GM12878 (cell line): ENCODE data around the gene FNDC3A. TPM values are rescaled to one million over a fixed set of nuclear protein-coding genes. Genes with fewer than 3 reads are reported as not detected.

Source experiments
- ATAC-seq: fragments of 200-7000 bp; cut with Tn5 transposase; 3 replicates; pipeline ENCODE4 v1.9.1; 2020; ENCODE audit warnings: mild to moderate bottlenecking, moderate library complexity
- BruUV-seq: library from RNA; stranded (reverse); fragments of 400-500 nt; replicated peaks from 2 replicates; lab custom pipeline; 2021; lab: Mats Ljungman, UMichigan
- CTCF ChIA-PET: fragments of 300-600 bp; sonication (Branson Sonifier 250); formaldehyde crosslinking; extraction: SDS; loops from one replicate; lab custom pipeline; 2021; ENCODE audit warnings: inconsistent platforms; lab: Yijun Ruan, JAX
- POLR2A ChIA-PET: fragments of 350-600 bp; formaldehyde crosslinking; extraction: SDS; loops from one replicate; lab custom pipeline; 2021; ENCODE audit warnings: inconsistent platforms; lab: Charles Lee
- RAD21 ChIA-PET: fragments of 300-600 bp; sonication (Branson Sonifier 250); formaldehyde crosslinking; loops from one replicate; lab custom pipeline; 2023; ENCODE audit warnings: antibody characterized with exemption; ENCODE audit not compliant: unreplicated experiment; lab: Charles Lee
- SMC1A ChIA-PET: fragments of 300-600 bp; sonication (Branson Sonifier 250); formaldehyde crosslinking; loops from one replicate; lab custom pipeline; 2023; ENCODE audit not compliant: unreplicated experiment, uncharacterized antibody; lab: Charles Lee
- DNase-seq: peaks from one replicate; pipeline ENCODE4 v3.0.0-alpha.2; 2011; ENCODE audit warnings: low read depth, low spot score
- FAIRE-seq: peaks from 3 replicates; lab custom pipeline; 2011; peaks lifted over from hg19 to GRCh38; lab: Jason Lieb, UNC
- H2AFZ ChIP-seq: 2 replicates; pipeline ENCODE4 v1.6.0; 2011; ENCODE audit warnings: low read depth, low read length, control low read depth; ENCODE audit not compliant: control insufficient read depth
- H3K27ac ChIP-seq: 2 replicates; pipeline ENCODE4 v1.5.1; 2011; ENCODE audit warnings: control low read depth; ENCODE audit not compliant: control insufficient read depth, insufficient read depth
- H3K27me3 ChIP-seq, 2 experiments: replicated peaks in 1 of 2; 2 replicates each; pipeline versions ENCODE4 v1.6.0 to v1.6.1; 2011; ENCODE audit warnings: low read length in 1 of 2; ENCODE audit not compliant: control insufficient read depth in 2 of 2, insufficient read depth in 2 of 2
- H3K36me3 ChIP-seq, 2 experiments: 2 replicates each; pipeline ENCODE4 v1.5.1; 2011; ENCODE audit warnings: low read length in 1 of 2; ENCODE audit not compliant: control insufficient read depth in 2 of 2, insufficient read depth in 2 of 2
- H3K4me1 ChIP-seq: 2 replicates; pipeline ENCODE4 v1.6.1; 2011; ENCODE audit warnings: mild to moderate bottlenecking, low read length, moderate library complexity, mixed read lengths; ENCODE audit not compliant: control insufficient read depth, insufficient read depth
- H3K4me2 ChIP-seq: 2 replicates; pipeline ENCODE4 v1.6.0; 2011; ENCODE audit warnings: control low read depth; ENCODE audit not compliant: control insufficient read depth, insufficient read depth
- H3K4me3 ChIP-seq: fragments of 200-600 bp; sonication (generic); 2 replicates; pipeline ENCODE4 v1.5.1; 2016
- H3K79me2 ChIP-seq: 2 replicates; pipeline ENCODE4 v1.6.0; 2011; ENCODE audit warnings: low read length; ENCODE audit not compliant: control insufficient read depth, insufficient read depth
- H3K9ac ChIP-seq: 2 replicates; pipeline ENCODE4 v1.8.0; 2011; ENCODE audit warnings: low read length, control low read depth, mixed read lengths; ENCODE audit not compliant: control insufficient read depth, insufficient read depth
- H3K9me3 ChIP-seq: replicated peaks from 3 replicates; pipeline ENCODE4 v1.5.1; 2011; ENCODE audit warnings: mild to moderate bottlenecking, low read length; ENCODE audit not compliant: control insufficient read depth, insufficient read depth
- H4K20me1 ChIP-seq: 2 replicates; pipeline ENCODE4 v1.6.0; 2011; ENCODE audit not compliant: control insufficient read depth, insufficient read depth
- CBX5 ChIP-seq: sonication (generic); IDR thresholded peaks from 2 replicates; pipeline ENCODE4 v1.6.1; 2016; ENCODE audit warnings: low read depth, moderate library complexity, mild to moderate bottlenecking, inconsistent platforms
- CEBPB ChIP-seq, 2 experiments: fragments of 150-350 bp in 1 of 2; IDR thresholded peaks; 2 replicates each; pipeline ENCODE4 v1.6.1; 2012 to 2014; ENCODE audit warnings: low read depth in 2 of 2, low read length in 2 of 2, borderline replicate concordance in 1 of 2, inconsistent platforms in 1 of 2
- EED ChIP-seq: sonication (generic); IDR thresholded peaks from 2 replicates; pipeline ENCODE4 v1.6.1; 2016; ENCODE audit warnings: antibody characterized with exemption, low read depth
- FOS ChIP-seq: IDR thresholded peaks from 3 replicates; pipeline ENCODE4 v1.6.1; 2011; ENCODE audit warnings: borderline replicate concordance; ENCODE audit not compliant: insufficient read length; ENCODE audit errors: extremely low read depth
- IRF4 ChIP-seq: IDR thresholded peaks from 2 replicates; pipeline ENCODE4 v1.6.1; 2011; ENCODE audit warnings: low read depth, low read length
- IRF5 ChIP-seq: fragments of 450-650 bp; IDR thresholded peaks from 2 replicates; pipeline ENCODE4 v1.6.1; 2017; ENCODE audit warnings: borderline replicate concordance
- JUNB ChIP-seq: IDR thresholded peaks from 2 replicates; pipeline ENCODE4 v1.6.1; 2016; ENCODE audit warnings: antibody characterized with exemption, mild to moderate bottlenecking
- NFIC ChIP-seq: IDR thresholded peaks from 2 replicates; pipeline ENCODE4 v1.6.1; 2012; ENCODE audit warnings: low read depth, mild to moderate bottlenecking, inconsistent platforms, low read length, moderate library complexity
- RAD21 ChIP-seq: IDR thresholded peaks from 2 replicates; pipeline ENCODE4 v1.6.1; 2011; ENCODE audit warnings: mild to moderate bottlenecking, low read depth, low read length, moderate library complexity; ENCODE audit not compliant: insufficient read depth
- RUNX3 ChIP-seq: IDR thresholded peaks from 2 replicates; pipeline ENCODE4 v1.6.1; 2012; ENCODE audit warnings: low read length, inconsistent platforms
- ZNF687 ChIP-seq: fragments of 450-650 bp; IDR thresholded peaks from 2 replicates; pipeline ENCODE4 v1.6.1; 2017; ENCODE audit warnings: mild to moderate bottlenecking, moderate library complexity
- WGBS: methylation state at CpG from one replicate; pipeline ENCODE4 v1.1.6; 2016; ENCODE audit warnings: low lambda C conversion rate; ENCODE audit not compliant: insufficient replicate concordance, insufficient coverage; ENCODE audit errors: missing lambda C conversion rate; 5-methylcytosine and 5-hydroxymethylcytosine counted together
- in situ Hi-C: fragments of 300-500 bp; cut with MboI; formaldehyde crosslinking; loops from 9 replicates; pipeline ENCODE4 v1.14.3; 2018; ENCODE audit warnings: mixed read lengths
- intact Hi-C: fragments of 100-400 bp; cut with micrococcal nuclease; formaldehyde crosslinking; loops from one replicate; pipeline ENCODE4 v1.14.2; 2022; ENCODE audit not compliant: unreplicated experiment
- polyA plus RNA-seq, 11 experiments: library from polyadenylated mRNA; depleted of rRNA in 4 of 11; unstranded in 6 of 11; stranded (reverse) in 5 of 11; fragments of >200 nt; fragmentation: Nextera tagmentation in 4 of 11; fragmentation: Illumina TruSeq in 1 of 11; extraction: Ambion mirVana in 4 of 11; extraction: Trizol in 1 of 11; gene quantifications; 1 replicate in 1 of 11; 2 replicates in 10 of 11; pipeline versions ENCODE4 v1.2.1 to v1.2.3, GENCODE V29; 2011 to 2016; ENCODE audit warnings: inconsistent platforms in 2 of 11, missing spikeins in 2 of 11, low read depth in 1 of 11
- total RNA-seq, 4 experiments: library from RNA; depleted of rRNA in 3 of 4; stranded (reverse); fragments of >200 nt in 3 of 4; fragmentation: Illumina TruSeq in 1 of 4; extraction: Trizol in 1 of 4; gene quantifications; 2 replicates each; pipeline versions ENCODE4 v1.2.1 to v1.2.3, GENCODE V29; 2013 to 2021

FNDC3A gene
- total and polyA plus RNA-seq, 10 of the 15 experiments (the other 5 are each of a cell fraction or from before 2014, with no cell fraction given): 6.3 to 46.4 (median 22.8) TPM

GRCh38 chr13:49082653-49083536 is 107.2 kb downstream of the FNDC3A start (continued):
- TF ChIP-seq CBX5: peak; percentile 30; the same call in 1 of the 2 replicates
- no peak for TF ChIP-seq EED
- no peak for TF ChIP-seq FOS

- no peak for FAIRE-seq
Measured at GRCh38 chr13:49084961-49085360, 109.2 kb downstream of the FNDC3A start.

More at GRCh38 chr13:49084961-49085360, 109.2 kb downstream of the FNDC3A start:
- H3K9me3 ChIP-seq: no peaks in the 10 kb centered on the region; the same call in 2 of the 3 replicates
- no peak overlapping the region for H3K9ac ChIP-seq
- RAD21 ChIA-PET: interaction anchor here (1.5 kb wide), 1 partner anchor 15 kb away, joined by 5 read pairs; no protein-coding TSS in a partner anchor
- H3K4me1 ChIP-seq: peaks cover 30% of the 10 kb centered on the region
- no TSS peak for BruUV-seq
- ATAC-seq (no peak), DNase-seq (no peak)
- peaks cover 9% of the 10 kb centered on the region for H3K79me2 ChIP-seq
- TF ChIP-seq RAD21 (no peak), EED (peak; percentile 41; the same call in 1 of the 2 replicates), IRF4 (0 out of 2 replicates have a peak, but pooled peaks have one; percentile 33), IRF5 (no peak), ZNF687 (no peak), JUNB (peak; percentile 63), CEBPB (IDR thresholded peaks at IDR 0.05; ENCODE audit: borderline replicate concordance in 1 of 2, low read depth in 2 of 2, low read length in 2 of 2) (no peak), NFIC (peak; percentile 46; the same call in 1 of the 2 replicates), RUNX3 (peak; percentile 81)
- POLR2A ChIA-PET: interaction anchor here (0.6 to 1.1 kb wide), 2 partner anchors 21 to 40 kb away, joined by 5 read pairs; no protein-coding TSS in a partner anchor
- no peak overlapping the region for H2AFZ ChIP-seq
- no peak overlapping the region for H3K4me3 ChIP-seq
- in situ Hi-C loops: no loop called here
- intact Hi-C loops: loop anchor here (5.0 kb wide), 1 partner anchor 108 kb away; the partner anchor contains the start of gene FNDC3A
- peaks cover 0 to 5% of the 10 kb centered on the region in 2 experiments; a peak in 2 of 4 replicates for H3K36me3 ChIP-seq
- CTCF ChIA-PET: no interaction called here
- H4K20me1 ChIP-seq: no peaks in the 10 kb centered on the region
- SMC1A ChIA-PET: interaction anchor here (1.1 to 1.5 kb wide), 2 partner anchors 10 to 22 kb away, joined by 3 read pairs; no protein-coding TSS in a partner anchor
- WGBS: 41% methylated on average over 3 of the region's 3 CpGs
- H3K4me2 ChIP-seq: no peak overlapping the region
- peak overlapping the region; percentile 39; the same call in 1 of the 2 replicates for H3K27ac ChIP-seq
- H3K27me3 ChIP-seq: no peaks in the 10 kb centered on the region
